Skin epidermis (tissue), 12 donors: Measurements from ENCODE around the gene MYL3.

Source experiments
- H3K27ac ChIP-seq, 21 experiments: fragments of 200-600 bp; sonication (generic) in 11 of 21; one replicate each; pipeline ENCODE4 v1.5.0; 2020; ENCODE audit warnings: mild to moderate bottlenecking in 3 of 21, inconsistent platforms in 2 of 21, moderate library complexity in 2 of 21
- H3K4me3 ChIP-seq, 7 experiments: fragments of 200-600 bp; sonication (generic) in 2 of 7; one replicate each; pipeline ENCODE4 v1.5.0; 2020; ENCODE audit warnings: inconsistent platforms in 2 of 7, mild to moderate bottlenecking in 2 of 7, moderate library complexity in 1 of 7

MYL3 gene

DNA sequence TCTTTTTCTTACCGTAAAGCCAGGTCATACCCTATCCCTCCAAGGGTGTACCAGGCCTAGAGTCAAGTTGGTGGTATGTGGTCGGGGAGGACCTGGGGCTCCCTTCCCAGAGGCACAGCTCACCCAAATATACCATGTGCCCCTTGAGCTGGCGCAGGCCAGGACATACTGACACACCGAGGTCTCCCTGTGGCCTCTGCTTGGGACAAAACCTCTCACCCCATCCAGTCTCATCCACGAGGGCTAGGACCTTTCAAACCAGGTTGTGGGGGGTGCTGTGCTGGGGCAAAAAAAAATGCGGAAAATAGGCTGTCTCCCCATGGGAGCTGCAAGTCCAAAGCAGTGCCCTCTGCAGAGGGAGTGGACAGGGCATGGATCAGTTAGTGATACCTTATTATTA, 37.1 kb upstream of the MYL3 start:
- Histone ChIP-seq H3K27ac (no peak overlapping the region), H3K4me3 (no peak overlapping the region)

DNA sequence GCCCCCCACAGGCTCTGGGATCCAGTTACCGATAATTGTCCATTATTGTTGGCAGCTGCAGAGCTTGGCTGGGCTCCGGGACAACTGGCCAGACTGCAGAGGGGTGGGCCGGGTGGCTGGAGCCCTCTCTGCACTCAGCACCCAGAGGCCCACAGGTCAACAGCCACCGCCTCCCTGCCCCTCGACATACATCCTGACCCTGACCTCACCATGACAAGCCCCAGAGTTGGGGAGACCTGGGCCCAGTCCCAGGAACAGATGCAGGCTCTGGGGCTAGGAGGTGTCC, 36.7 kb upstream of the MYL3 start:
- H3K4me3 ChIP-seq, result no peak overlapping the region
- no peak overlapping the region for H3K27ac ChIP-seq

GRCh38 chr3:46899151-46900006, 36.1 kb upstream of the MYL3 start:
- no peak overlapping the region for H3K27ac ChIP-seq
- H3K4me3 ChIP-seq, result no peak overlapping the region

DNA sequence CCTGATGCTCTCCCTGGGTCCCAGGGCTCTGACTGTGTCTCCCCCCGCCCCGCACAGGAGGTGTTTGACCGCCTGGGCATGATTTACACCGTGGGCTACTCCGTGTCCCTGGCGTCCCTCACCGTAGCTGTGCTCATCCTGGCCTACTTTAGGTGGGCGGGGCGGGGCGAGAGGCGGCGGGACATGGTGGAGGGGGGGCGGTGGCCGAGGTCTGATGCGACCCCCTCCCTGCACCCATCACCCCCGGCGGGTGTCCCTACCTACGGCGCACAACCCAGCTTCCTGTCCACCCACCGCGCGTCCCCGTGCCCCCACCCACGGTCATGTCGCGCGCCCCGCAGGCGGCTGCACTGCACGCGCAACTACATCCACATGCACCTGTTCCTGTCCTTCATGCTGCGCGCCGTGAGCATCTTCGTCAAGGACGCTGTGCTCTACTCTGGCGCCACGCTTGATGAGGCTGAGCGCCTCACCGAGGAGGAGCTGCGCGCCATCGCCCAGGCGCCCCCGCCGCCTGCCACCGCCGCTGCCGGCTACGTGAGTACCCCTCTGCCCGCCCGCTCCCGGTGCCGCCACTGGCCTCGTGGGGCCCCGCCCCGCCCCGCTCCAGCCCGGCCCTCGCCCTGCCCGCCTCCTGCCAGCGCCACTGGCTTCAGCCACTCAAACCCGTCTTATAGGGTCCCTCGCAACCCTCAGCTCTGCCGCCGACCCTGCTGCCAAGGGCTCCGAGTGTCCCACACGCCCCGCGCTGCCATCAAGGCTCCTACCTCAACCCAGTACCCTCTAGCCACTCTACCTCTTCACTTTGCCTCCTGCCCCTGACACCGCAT, 35.3 kb upstream of the MYL3 start:
- Histone ChIP-seq H3K27ac (no peak overlapping the region), H3K4me3 (no peak overlapping the region)

DNA sequence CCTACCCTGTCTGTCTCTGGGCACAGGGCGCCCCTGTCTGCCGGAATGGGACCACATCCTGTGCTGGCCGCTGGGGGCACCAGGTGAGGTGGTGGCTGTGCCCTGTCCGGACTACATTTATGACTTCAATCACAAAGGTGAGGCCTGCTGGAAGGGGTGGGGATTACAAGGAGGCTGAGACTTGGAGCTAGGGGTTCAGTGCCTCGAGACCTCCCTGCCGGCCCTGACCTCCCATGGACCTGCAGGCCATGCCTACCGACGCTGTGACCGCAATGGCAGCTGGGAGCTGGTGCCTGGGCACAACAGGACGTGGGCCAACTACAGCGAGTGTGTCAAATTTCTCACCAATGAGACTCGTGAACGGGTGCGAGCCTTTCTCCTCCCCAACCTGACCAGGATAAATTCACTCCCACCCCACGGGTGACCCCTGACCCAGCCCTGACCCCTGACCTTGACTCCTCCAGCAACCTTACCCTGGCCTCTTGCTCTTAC, 34.6 kb upstream of the MYL3 start:
- Histone ChIP-seq H3K4me3 (no peak overlapping the region), H3K27ac (no peak overlapping the region)

GRCh38 chr3:46897031-46897430, 33.8 kb upstream of the MYL3 start:
- no peak overlapping the region for H3K4me3 ChIP-seq
- no peak overlapping the region for H3K27ac ChIP-seq

- Histone ChIP-seq H3K27ac (no peak overlapping the region), H3K4me3 (no peak overlapping the region)
Measured at GRCh38 chr3:46896386-46896785, 33.1 kb upstream of the MYL3 start.

GRCh38 chr3:46895761-46896160, 32.5 kb upstream of the MYL3 start:
- H3K27ac ChIP-seq, result no peak overlapping the region
- H3K4me3 ChIP-seq, result no peak overlapping the region

DNA sequence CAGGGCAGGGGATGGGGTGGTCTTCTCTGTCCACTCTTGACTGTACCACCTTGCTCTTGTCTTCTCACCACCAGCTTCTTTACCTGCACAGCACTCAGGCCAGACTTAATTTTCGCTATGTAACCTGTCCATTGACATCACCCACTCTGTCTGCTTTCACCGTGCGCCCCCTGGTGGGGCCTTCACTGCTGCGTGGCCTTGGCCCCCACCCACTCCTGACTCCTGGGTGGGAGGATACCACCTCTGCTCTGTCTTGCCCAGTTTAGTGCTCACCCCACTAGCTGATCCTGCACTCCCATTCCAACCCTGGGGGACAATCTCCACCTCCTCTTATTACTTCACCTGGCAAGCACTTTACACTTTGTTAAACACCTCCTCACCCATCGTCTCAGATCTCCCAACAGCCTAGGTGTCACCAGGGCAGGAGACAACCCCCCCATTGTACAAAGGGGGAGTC, 32.0 kb upstream of the MYL3 start:
- Histone ChIP-seq H3K4me3 (no peak overlapping the region), H3K27ac (no peak overlapping the region)

GRCh38 chr3:46894256-46894655, 31.0 kb upstream of the MYL3 start:
- H3K4me3 ChIP-seq, result no peak overlapping the region
- no peak overlapping the region for H3K27ac ChIP-seq

DNA sequence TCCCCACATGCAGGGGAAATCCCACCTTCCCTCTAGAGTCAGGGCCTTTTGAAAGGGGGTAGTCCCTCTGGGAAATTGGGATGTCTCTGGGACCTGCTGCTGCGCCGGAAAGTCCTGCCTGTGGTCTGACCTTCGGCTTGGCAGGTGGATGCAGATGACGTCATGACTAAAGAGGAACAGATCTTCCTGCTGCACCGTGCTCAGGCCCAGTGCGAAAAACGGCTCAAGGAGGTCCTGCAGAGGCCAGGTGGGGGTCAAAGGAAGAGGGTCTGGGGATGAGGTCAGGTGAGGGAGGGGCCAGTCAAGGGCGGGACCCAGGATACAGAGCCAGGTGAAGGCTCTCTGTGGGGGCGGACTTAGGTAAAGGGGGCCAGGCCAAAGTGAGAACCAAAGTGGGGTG, 30.5 kb upstream of the MYL3 start:
- H3K4me3 ChIP-seq, result no peak overlapping the region
- no peak overlapping the region for H3K27ac ChIP-seq

DNA sequence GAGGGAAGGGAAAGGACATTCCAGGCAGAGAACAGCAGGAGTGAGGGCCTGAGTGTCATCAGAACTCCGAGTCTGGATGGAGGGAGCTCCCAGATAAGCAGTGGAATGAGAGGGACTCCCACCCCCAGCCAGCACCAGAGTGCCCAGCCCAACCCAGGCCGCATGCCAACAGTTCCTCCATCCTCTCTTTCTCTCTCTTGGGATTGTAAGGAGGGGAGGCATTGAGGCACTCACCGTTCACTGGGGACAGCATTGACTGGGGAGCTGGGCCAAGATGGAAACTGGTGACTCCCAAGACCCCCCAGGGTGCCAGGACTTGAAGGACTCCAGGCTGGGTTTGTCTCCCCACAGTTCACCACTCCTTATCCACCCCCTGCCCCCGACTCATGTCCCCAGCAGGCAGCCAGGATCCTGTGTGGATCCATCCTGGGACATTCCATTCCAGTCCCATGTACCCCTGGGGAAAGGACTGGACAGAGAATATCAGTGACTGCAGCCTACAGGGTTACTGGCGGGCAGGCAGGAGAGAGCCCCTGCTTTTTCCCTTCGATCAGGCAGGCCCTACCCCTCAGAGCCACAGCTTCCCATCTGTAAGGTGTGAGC, 30.0 kb upstream of the MYL3 start:
- Histone ChIP-seq H3K4me3 (no peak overlapping the region), H3K27ac (no peak overlapping the region)

GRCh38 chr3:46892285-46893145, 29.3 kb upstream of the MYL3 start:
- H3K4me3 ChIP-seq, result peak overlapping the region; percentile 9 to 33 (median 15)
- no peak overlapping the region for H3K27ac ChIP-seq

DNA sequence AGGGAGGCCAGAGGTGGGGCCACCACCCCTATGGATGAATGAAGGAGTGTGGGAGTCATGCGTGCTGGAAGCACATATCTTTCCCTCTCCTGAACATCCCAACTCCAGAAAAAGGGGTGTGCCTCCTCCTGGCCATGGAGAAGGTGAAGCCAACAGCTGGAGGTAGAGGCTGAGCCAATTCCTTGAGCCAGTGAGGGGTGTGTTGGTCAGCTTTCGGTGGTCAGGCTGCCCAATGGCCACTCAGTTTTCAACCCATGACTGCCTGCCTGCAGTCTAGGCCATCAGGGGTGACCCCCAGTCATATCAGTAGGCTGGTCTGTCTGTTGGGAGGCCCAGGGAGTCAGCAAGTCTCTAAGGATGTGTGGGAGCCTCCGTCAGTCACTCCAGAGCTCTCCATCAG, 27.9 kb upstream of the MYL3 start:
- Histone ChIP-seq H3K4me3 (no peak overlapping the region), H3K27ac (no peak overlapping the region)

DNA sequence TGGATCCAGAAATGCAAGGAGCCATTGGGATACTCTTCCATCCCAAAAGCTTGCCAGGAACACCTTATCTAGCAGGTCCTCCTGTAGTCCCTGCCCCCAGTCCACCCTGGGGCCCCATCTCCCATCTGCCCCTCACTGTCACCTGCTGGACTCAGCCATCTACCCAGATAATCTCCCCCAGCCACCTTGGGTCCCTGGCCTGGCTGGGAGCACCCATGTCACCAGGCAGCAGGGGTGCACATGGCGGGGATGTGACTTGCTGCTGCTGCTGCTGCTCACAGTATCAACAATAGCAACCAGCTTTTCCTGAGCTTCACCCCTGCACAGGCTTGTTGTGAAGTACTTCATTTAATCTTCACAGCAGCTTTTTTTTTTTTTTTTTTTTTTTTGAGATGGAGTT, 26.9 kb upstream of the MYL3 start:
- Histone ChIP-seq H3K4me3 (no peak overlapping the region), H3K27ac (no peak overlapping the region)

- no peak overlapping the region for H3K27ac ChIP-seq
Measured at GRCh38 chr3:46889381-46890110, 26.3 kb upstream of the MYL3 start.

DNA sequence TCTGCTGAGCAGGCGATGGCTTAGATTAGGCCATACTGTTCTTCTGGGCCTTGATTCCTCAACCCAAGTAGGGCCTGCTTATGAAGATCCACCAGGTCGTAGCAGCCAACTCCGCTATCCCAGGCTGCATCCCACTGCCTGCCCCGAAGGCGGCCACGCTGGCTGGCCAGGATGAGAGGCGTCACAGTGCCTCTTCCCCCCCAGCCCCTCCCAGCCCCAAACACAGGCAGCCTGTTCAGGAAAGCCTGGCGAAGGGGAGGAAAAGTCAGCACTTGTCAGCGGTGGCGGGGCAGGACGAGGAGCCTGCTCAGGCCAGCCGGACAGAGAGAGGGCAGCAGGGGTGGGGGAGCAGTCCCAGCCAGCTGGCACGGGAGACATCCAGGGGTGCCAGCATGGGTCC, 25.5 kb upstream of the MYL3 start:
- Histone ChIP-seq H3K4me3 (no peak overlapping the region), H3K27ac (no peak overlapping the region)

More at GRCh38 chr3:46889381-46890110, 26.3 kb upstream of the MYL3 start:
- H3K4me3 ChIP-seq, result no peak overlapping the region

DNA sequence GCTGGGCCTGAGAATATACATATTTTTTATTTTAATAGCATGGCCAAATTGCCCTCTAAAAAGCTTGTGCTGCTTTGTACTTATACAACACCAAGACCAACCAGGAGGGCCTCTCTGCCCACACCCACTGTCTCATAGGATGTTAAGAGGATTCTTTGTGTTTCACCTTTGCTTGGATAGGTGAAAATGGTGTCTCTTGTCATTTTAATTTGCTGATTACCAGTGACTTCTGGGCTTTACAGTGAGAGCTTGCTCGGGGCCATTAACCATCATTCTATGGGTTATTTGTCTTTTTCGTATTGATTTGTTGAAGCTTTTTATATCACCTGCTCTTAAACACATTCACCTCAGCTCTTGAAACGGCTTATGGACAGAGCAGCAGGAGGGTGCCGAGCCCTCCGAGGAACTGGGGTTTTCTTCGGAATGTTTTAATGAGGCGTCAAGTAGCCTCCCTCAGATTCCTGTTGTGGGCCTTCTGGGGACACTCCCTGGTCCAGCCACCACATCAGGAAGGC, 24.8 kb upstream of the MYL3 start:
- Histone ChIP-seq H3K27ac (no peak overlapping the region), H3K4me3 (no peak overlapping the region)

DNA sequence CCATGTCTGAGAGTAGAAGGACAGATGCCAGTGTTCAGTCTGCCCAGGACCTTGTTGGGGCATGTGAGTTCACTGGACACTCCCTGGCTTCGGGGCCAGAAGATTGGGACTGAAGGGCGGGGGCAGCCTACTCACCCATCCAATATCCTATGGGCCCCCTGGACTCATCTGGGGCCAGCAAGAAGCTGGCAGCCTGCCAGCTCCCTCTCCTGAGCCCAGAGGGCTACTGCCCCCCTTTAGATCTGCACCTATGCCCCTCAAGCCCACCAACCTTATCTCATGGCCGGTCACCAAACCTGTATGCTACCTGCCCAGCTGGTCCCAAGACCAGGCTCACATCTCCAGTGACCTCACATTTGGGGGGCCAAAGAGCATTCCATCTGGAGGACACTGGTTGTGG, 22.4 kb upstream of the MYL3 start:
- no peak overlapping the region for H3K4me3 ChIP-seq
- no peak overlapping the region for H3K27ac ChIP-seq
